ENCODE measurements around the gene COA7. TPM values are rescaled to one million over a fixed set of nuclear protein-coding genes. Genes with fewer than 3 reads are reported as not detected.
"Not testable (repeated sequence)": the region's sequence is repeated elsewhere in the genome, so short reads cannot be mapped to it uniquely, and the experiment has no call there.

COA7 gene
- total RNA-seq = 11.3 TPM

GRCh38 chr1:52697795-52698674, at the start of gene COA7:
Gene COA7 (minus strand): TSS chr1:52698347. CDS start chr1:52698326, 21 bp downstream.
- intact Hi-C loops (cut with DNase I) = no loop called here

GRCh38 chr1:52747450-52747849, 49.3 kb upstream of the COA7 start:
- ATAC-seq (no peak), DNase-seq (ENCODE audit: low spot score) (no peak)
- intact Hi-C loops (cut with DNase I) = no loop called here

More at GRCh38 chr1:52697795-52698674, at the start of gene COA7:
- DNase-seq (ENCODE audit: low spot score) (peak; percentile 93), ATAC-seq (peak; percentile 94)

- no peak for DNase-seq (ENCODE audit: low spot score)
- intact Hi-C loops (cut with DNase I) = no loop called here
- ATAC-seq = no peak
Measured at GRCh38 chr1:52746189-52746588, 48.0 kb upstream of the COA7 start.

- intact Hi-C loops (cut with DNase I) = no loop called here
- DNase-seq (ENCODE audit: low spot score) = no peak
- no peak for ATAC-seq
Measured at GRCh38 chr1:52741259-52741658, 43.1 kb upstream of the COA7 start.

- ATAC-seq (no peak), DNase-seq (ENCODE audit: low spot score) (no peak)
- intact Hi-C loops (cut with DNase I) = no loop called here
Measured at GRCh38 chr1:52739699-52740467, 41.7 kb upstream of the COA7 start.

GRCh38 chr1:52738893-52739292, 40.7 kb upstream of the COA7 start:
- ATAC-seq (no peak), DNase-seq (ENCODE audit: low spot score) (no peak)
- intact Hi-C loops (cut with DNase I) = no loop called here

GRCh38 chr1:52738148-52738547, 40.0 kb upstream of the COA7 start:
- no peak for ATAC-seq
- intact Hi-C loops (cut with DNase I) = no loop called here
- no peak for DNase-seq (ENCODE audit: low spot score)

GRCh38 chr1:52735371-52735770, 37.2 kb upstream of the COA7 start:
- ATAC-seq; intact Hi-C loops (cut with DNase I); DNase-seq (ENCODE audit: low spot score): not testable (repeated sequence)

GRCh38 chr1:52733368-52733767, 35.2 kb upstream of the COA7 start:
- intact Hi-C loops (cut with DNase I) = no loop called here
- DNase-seq (ENCODE audit: low spot score) (no peak), ATAC-seq (no peak)

- DNase-seq (ENCODE audit: low spot score) = no peak
- intact Hi-C loops (cut with DNase I) = no loop called here
- no peak for ATAC-seq
Measured at GRCh38 chr1:52727956-52728656, 30.0 kb upstream of the COA7 start.

GRCh38 chr1:52727114-52727586, 29.0 kb upstream of the COA7 start:
- DNase-seq (ENCODE audit: low spot score) = no peak
- intact Hi-C loops (cut with DNase I) = no loop called here
- no peak for ATAC-seq

GRCh38 chr1:52726265-52727113, 28.3 kb upstream of the COA7 start, which contains the start of gene ZYG11B:
Gene ZYG11B (plus strand): TSS chr1:52726453. CDS start chr1:52726654, 201 bp downstream.
- peak; percentile 94 for DNase-seq (ENCODE audit: low spot score)
- intact Hi-C loops (cut with DNase I) = no loop called here
- ATAC-seq = peak; percentile 97

- intact Hi-C loops (cut with DNase I) = no loop called here
- peak; percentile 56 for ATAC-seq
- no peak for DNase-seq (ENCODE audit: low spot score)
Measured at GRCh38 chr1:52725903-52726264, 27.7 kb upstream of the COA7 start.

GRCh38 chr1:52723260-52723659, 25.1 kb upstream of the COA7 start:
- intact Hi-C loops (cut with DNase I) = no loop called here
- DNase-seq (ENCODE audit: low spot score) (no peak), ATAC-seq (no peak)

- intact Hi-C loops (cut with DNase I); ATAC-seq; DNase-seq (ENCODE audit: low spot score): not testable (repeated sequence)
Measured at GRCh38 chr1:52715296-52715695, 17.1 kb upstream of the COA7 start.

- no peak for ATAC-seq
- no peak for DNase-seq (ENCODE audit: low spot score)
- intact Hi-C loops (cut with DNase I) = no loop called here
Measured at GRCh38 chr1:52713590-52713989, 15.4 kb upstream of the COA7 start.

GRCh38 chr1:52709016-52709415, 10.9 kb upstream of the COA7 start:
- no peak for DNase-seq (ENCODE audit: low spot score)
- ATAC-seq = no peak
- intact Hi-C loops (cut with DNase I) = no loop called here

- ATAC-seq (no peak), DNase-seq (ENCODE audit: low spot score) (no peak)
- intact Hi-C loops (cut with DNase I) = no loop called here
Measured at GRCh38 chr1:52707927-52708655, 9.9 kb upstream of the COA7 start.
